Measurements from ENCODE around the gene SLC2A11. TPM values are rescaled to one million over a fixed set of nuclear protein-coding genes. Genes with fewer than 3 reads are reported as not detected.

SLC2A11 gene
- total and polyA plus RNA-seq, 12 donors = 11.3 to 35.3 (median 20.8) TPM

DNA sequence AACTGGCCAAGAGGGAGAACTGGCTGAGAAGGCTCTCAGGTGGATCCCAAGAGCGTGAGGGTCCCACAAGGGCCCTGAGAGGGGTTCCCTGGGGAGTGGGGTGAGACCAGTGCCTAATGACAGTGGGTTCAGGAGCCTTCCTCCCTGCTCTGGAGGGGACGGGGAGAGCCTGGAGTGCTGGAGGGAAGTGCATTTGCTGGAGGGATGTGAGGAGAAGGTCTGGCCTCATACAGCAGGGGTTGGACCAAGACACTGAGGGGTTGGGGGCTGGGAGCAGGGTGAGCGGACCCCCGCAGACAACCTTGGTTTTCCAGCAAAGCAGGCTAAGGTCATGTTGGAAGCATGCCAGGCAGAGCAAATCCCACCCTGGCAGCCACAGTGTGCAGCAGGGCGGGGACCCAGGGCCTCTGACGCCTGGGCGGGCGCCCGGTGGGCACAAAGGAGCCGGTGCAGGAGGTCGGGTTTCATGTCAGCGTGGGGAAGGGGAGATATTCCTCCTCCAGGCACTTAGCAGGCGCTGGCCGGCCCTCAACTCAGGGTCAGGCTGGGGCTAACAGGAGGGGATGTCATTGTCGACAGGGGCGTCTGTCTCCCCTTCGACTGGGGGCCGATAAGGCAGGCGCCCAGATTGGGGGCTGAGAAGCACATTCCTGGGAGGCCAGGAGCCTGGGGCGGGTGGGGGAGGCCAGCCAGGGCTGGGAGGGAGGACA is 15.8 kb upstream of the SLC2A11 start:
- peaks cover 10 to 26% of the 10 kb centered on the region in 2 donors for H3K4me1 ChIP-seq (replicated peaks in 1 of 2)
- 82 to 87% (median 85%) methylated on average over 12 to 20 of the region's 20 CpGs for WGBS, 4 donors
- H3K36me3 ChIP-seq (replicated peaks in 1 of 2) = no peaks in the 10 kb centered on the region
- no peak for DNase-seq
- H3K27ac ChIP-seq = no peak overlapping the region
- no peak overlapping the region for H3K4me3 ChIP-seq
- no peaks in the 10 kb centered on the region for H3K27me3 ChIP-seq
- intact Hi-C loops (cut with DNase I) = no loop called here
- TF ChIP-seq POLR2A (IDR thresholded peaks at IDR 0.05) = no peak
- TF ChIP-seq, protein P1, sequence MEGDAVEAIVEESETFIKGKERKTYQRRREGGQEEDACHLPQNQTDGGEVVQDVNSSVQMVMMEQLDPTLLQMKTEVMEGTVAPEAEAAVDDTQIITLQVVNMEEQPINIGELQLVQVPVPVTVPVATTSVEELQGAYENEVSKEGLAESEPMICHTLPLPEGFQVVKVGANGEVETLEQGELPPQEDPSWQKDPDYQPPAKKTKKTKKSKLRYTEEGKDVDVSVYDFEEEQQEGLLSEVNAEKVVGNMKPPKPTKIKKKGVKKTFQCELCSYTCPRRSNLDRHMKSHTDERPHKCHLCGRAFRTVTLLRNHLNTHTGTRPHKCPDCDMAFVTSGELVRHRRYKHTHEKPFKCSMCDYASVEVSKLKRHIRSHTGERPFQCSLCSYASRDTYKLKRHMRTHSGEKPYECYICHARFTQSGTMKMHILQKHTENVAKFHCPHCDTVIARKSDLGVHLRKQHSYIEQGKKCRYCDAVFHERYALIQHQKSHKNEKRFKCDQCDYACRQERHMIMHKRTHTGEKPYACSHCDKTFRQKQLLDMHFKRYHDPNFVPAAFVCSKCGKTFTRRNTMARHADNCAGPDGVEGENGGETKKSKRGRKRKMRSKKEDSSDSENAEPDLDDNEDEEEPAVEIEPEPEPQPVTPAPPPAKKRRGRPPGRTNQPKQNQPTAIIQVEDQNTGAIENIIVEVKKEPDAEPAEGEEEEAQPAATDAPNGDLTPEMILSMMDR (IDR thresholded peaks at IDR 0.05) = no peak
- H3K9me3 ChIP-seq (replicated peaks in 1 of 3) = no peaks in the 10 kb centered on the region

DNA sequence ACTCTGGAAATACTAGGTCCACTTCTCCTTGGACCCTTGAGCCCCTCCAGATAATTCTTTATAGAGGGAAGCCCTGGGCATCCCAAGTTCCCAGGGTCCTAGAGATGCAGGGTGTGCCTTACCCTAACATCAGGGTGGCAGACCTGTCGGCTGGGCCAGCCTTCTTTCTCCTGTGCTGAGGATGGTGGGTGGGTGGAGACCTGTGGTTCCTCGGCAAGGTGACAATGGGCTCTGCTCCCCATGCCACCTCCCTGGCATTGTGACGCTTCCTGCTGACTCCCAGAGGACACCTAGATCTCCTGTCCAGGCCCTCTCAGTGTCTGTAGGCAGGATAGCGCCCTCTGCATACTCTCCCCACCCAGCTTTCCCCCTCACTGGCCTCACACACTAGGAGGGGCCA is 15.1 kb upstream of the SLC2A11 start:
- intact Hi-C loops (cut with DNase I) = no loop called here
- Histone ChIP-seq H3K9me3 (replicated peaks in 1 of 3) (no peaks in the 10 kb centered on the region), H3K27me3 (no peaks in the 10 kb centered on the region), H3K4me1 (replicated peaks in 1 of 2) (peaks cover 10 to 26% of the 10 kb centered on the region in 2 donors), H3K27ac (no peak overlapping the region), H3K4me3 (no peak overlapping the region), H3K36me3 (replicated peaks in 1 of 2) (no peaks in the 10 kb centered on the region)
- DNase-seq = no peak
- 80 to 90% (median 89%) methylated on average over 4 of the region's 4 CpGs for WGBS, 4 donors
- TF ChIP-seq, protein P1 (IDR thresholded peaks at IDR 0.05) = no peak
- TF ChIP-seq POLR2A (IDR thresholded peaks at IDR 0.05) = no peak

DNA sequence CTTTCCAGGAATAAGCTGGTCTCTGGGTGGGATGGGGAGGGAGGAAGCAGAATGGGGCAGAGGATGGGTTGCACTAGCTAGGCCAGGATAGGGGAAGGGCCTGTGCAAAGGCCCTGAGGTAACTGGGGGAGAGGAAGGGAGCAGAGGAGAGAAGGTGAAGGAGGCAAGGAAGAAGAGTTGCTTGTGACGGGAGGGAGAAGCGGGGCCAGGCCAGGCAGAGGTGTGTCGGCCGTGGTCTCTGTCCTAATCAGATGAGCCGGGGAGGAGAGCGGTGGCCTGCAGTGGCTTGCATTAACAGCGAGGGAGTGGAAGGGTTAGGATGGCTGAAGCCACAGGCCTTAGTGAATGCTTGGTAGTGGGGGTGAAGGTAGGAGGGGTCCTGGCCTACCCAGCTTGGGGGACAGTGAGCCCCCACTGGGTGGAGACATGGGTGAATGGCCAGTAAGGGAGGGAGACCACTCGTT is 12.9 kb upstream of the SLC2A11 start:
- H3K9me3 ChIP-seq (replicated peaks in 1 of 3) = no peaks in the 10 kb centered on the region
- H3K4me3 ChIP-seq = no peak overlapping the region
- no peaks in the 10 kb centered on the region for H3K27me3 ChIP-seq
- no peaks in the 10 kb centered on the region for H3K36me3 ChIP-seq (replicated peaks in 1 of 2)
- H3K27ac ChIP-seq = peak overlapping the region in 1 of 5 donors; percentile 55
- TF ChIP-seq POLR2A (IDR thresholded peaks at IDR 0.05) = no peak
- TF ChIP-seq, protein P1 (IDR thresholded peaks at IDR 0.05) = no peak
- intact Hi-C loops (cut with DNase I) = loop anchor here (5.0 kb wide), 2 partner anchors 77 to 217 kb away; partner anchors contain the start of gene CHCHD10 (in 2 of the 2)
- WGBS, 4 donors = 79 to 86% (median 81%) methylated on average over 8 of the region's 8 CpGs
- H3K4me1 ChIP-seq (replicated peaks in 1 of 2) = peaks cover 4 to 18% of the 10 kb centered on the region in 2 donors
- no peak for DNase-seq

DNA sequence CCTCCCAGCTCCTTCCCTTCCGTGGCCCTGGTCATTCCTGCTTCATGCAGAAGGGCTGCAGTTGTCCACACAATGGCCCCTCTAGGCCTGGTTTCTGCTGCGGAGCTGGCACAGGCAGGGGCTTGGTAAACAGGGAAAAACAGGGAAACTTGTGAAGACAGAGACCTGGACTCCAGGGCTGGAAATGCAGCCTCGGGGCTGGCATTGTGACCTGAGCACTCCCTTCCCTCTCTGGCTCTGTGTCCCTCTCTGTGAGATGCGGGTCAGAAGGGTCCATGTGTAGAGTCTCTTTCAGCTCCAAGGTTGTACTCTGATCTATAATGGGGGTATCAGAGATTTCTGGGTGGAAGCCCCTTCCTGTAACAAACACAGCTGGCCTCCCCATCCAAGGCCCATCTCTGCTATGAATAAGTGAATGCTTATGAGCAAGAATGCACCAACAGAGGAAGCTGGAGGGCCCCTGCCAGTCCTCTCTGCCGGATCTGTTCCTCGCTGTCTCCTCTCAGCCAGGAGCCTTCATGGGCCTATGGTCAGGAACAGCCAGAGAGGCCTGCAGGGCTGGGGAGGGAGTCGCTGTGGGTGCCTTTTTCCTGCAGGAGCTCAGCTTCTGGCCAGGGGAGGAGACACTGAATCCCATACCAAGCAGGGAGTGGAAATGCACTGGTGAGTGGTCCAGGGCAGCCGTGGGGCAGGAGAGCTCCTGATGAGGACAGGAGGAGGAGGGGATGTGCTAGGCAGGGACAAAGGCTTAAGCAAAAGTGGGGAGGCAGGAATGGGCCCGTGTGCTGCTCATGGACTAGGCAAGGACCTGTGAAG is 12.2 kb upstream of the SLC2A11 start:
- Histone ChIP-seq H3K27me3 (no peaks in the 10 kb centered on the region), H3K27ac (peak overlapping the region in 1 of 5 donors; percentile 58), H3K36me3 (replicated peaks in 1 of 2) (no peaks in the 10 kb centered on the region), H3K4me3 (no peak overlapping the region), H3K9me3 (replicated peaks in 1 of 3) (no peaks in the 10 kb centered on the region), H3K4me1 (replicated peaks in 1 of 2) (peaks cover 4 to 19% of the 10 kb centered on the region in 2 donors)
- TF ChIP-seq, protein P1 (IDR thresholded peaks at IDR 0.05) = no peak
- no peak for TF ChIP-seq POLR2A (IDR thresholded peaks at IDR 0.05)
- 82 to 86% (median 83%) methylated on average over 6 to 9 of the region's 9 CpGs for WGBS, 4 donors
- intact Hi-C loops (cut with DNase I) = loop anchor here (5.0 kb wide), 2 partner anchors 78 to 218 kb away; partner anchors contain the start of gene CHCHD10 (in 2 of the 2)
- no peak for DNase-seq

All from adrenal gland (tissue), 12 donors.